T1000 (cell line): ENCODE results near the gene RGS17.
"Not testable (repeated sequence)": the region's sequence is repeated elsewhere in the genome, so short reads cannot be mapped to it uniquely, and the experiment has no call there.

Experiments
- DNase-seq: peaks from one replicate; lab custom pipeline; 2025; ENCODE audit warnings: mixed read lengths; lab: John Stamatoyannopoulos, UW

The RGS17 gene

DNA sequence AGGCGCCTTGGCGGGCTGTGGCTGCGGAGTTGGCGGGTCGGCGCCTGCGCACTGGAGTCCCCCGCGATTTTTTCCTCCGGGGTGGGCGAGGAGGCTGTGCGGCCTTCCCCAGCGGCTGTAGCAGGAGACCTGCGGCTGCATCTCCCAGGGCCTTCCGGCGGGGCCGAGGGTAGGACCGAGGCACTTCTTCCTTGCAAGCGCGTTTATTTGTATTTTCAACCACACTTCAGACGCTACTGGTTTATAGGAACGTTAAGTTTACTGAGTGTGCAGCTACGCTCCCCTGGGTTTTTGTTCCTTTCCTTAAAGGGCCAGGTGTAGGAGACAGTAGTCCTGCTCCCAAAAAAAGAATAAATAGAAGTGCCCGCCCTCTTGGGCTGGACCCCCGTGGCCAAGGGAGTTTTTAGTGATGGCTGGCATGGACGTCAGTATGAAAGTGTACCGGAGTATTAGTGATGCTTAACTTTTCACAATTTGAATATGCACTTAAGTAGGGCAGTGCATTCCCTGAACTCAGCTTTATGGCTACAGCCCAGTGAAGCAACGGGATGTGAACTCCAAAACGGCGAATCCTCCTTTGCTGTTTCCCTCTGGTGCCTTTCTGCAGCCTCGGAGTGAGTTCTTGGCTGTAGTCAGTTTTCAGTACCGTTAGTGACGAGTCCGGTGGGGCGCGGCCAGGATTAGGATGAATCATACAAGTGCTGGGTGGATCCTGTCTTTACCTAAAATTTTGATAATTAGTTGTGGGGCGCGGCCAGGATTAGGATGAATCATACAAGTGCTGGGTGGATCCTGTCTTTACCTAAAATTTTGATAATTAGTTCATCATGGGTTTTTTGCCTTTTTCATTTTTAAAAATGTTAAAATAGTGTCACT is 147.2 kb downstream of the RGS17 start:
- peak; percentile 49 for DNase-seq

DNA sequence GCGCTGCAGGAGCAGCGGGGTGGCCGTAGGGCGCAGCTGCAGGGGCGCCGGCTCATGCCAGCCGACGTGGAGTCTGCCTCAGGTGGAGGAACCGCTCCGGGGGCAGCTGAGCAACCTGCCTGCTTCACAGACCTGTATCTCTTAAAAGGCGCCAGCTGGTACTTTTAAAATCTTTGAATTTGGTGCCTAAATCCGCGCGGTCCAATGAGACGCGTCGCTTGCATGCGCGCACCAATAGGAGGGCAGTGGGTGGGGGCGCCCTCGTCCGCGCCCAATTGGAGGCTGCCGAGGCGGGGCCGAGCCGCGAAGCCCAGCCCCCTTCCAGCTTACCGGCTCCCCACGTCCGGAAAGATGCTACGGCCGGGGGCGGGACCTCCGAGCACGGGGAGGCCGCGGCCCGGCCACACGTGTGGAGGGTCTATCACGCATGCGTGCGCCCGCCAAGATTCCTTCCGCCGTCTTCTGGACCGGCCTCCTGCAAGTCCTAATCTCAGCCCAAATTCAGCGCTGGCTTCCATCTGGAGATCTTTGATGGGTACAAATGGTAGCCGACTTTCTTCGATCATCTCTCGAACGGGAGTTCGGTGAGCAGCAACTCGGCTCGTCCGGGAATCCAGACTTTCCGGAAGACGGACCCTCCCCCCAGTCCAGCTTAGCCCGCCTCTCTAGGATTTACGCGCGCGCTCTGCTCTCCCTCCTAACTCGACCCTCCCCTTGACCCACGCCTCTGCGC is 148.0 kb downstream of the RGS17 start, which contains the start of gene FBXO5:
FBXO5 (minus strand) TSS at position 138 of the 733 bp plus-strand sequence; CDS start at position 56, 82 bp downstream.
- peak; percentile 94 for DNase-seq

DNA sequence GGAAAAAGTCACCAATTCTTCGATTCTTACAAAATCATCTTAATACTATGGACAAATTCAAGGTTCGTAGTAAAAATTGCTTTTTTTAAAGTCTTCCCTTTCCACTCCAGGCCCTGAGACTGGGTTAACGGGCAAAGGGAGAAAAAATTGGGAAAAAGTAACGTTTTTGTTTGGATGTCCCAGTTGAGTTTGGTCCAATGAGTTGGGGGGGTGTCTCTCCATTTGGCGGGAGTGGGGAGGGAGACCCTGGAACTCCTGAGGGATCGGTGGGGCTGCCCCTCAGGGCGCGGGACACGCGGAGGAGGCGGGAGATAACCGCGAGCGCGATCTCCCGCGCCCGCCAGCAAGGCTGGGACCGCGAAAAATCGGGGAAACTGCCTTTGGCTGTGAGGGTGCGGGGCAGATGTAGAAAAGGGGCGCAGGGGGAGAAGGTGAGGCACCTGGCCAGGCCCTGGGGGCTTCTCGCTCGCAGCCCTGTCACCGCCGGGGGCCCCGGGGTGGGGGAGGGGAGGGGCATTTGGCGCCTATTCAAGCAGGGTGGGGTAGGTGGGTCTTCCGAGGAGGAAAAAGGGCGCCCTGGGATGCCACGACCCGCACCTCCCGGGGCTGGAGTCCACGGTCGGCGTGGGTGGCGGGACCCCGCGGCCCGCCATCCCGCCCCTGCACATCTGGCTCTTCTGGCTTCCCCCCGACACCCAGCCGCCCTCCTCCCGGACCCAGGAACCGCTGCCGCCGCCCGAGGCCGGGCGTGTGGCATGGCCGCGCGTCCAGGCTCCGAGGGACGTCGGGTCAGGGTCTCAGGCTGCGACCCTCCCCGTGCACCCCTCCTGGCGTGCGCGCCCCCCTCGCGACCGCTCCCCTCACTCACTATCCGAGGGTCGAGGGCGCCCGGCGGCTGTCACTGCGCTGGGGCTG is 148.8 kb downstream of the RGS17 start:
- DNase-seq: peak; percentile 53

DNA sequence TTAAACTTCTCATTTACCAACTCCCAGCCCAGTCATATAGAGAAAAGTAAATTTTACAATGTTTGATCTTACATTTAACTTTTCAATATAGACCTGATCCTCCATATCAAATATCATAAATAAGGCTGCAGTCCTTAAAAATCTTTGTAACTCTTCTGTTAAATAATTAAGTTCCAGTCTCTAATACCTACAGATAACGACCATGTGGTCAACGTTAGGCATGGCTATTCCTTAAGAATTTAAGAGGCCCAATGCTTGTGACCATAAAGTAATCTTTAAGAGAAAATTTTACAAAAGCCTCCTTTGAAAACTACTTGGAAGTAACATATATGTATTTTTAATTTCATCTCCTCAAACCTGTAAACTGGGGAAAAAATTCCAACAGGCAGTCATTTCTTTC is 149.9 kb downstream of the RGS17 start:
- DNase-seq: no peak

DNA sequence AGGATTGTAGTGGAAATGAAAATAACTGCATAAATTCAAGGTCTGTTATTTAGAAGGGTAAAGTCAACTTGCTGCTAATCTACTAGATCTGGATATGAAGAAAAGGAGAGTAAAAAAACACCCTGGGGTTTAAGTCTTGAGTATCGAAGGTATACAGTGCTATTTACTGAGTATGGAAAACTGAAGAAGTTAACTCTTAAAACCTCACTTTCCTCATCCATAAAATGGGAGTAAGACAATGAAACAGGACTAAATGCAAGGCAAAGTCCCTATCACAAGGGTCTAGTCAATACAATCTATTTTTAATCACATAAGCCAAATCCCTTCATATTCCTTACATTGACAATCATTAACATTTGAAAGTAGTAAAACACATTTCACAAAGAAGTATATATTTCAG is 150.4 kb downstream of the RGS17 start:
- DNase-seq: no peak

DNA sequence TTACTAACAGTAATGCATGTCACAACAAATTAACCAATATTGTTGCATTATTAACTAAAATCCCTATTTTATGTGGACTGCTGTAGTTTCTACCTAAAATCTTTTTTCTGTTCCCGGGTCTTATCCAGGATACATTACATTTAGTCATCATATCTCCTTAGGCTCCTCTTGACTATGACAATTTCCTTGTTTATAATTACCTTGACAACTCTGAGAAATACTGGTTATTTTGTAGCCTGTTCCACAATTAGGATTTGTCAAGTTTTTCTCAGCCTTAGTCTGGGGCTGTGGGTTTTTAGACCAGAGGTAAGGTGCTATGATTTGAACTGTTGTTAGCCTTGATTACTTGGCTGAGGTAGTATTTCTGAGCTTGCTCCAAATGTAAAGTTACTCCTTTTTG is 152.0 kb downstream of the RGS17 start:
- DNase-seq: no peak

DNA sequence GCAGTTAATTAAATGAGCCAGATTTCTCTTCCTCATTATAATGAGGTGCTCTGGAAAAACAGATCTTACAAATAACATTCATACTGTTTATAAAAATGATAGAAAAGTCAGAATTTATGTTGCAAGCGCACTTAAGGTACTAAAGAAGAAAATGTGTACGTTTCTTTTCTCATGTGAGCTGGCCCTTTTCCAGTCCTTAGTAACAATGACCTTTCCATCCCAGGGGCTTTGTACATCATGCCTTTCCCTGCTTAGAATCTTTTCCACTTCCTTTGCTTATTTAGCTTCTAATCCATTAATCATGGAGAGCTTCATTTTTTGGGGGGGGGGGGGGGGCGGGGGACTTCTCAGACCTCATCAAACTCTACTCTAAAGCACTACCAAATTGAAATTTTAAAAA is 153.0 kb downstream of the RGS17 start:
- no peak for DNase-seq

DNA sequence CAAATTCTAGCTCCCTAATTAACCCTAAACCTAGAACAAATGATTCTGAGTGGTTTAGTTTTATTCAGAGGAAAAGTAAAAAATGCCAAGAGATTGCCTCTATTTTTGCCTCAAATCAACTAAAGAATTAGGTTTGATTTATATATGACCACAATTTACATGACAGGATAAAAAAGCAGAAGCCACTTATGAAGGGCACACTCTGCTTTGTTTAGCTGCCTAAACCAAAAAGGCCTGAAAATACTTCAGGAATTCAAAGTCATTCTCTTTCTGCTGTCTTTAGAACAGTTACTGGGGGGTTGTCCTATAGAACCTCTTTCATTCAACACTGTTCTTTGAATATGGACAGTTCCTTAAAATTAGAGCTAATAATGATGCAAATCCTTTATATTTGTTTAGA is 153.5 kb downstream of the RGS17 start:
- DNase-seq: no peak

DNA sequence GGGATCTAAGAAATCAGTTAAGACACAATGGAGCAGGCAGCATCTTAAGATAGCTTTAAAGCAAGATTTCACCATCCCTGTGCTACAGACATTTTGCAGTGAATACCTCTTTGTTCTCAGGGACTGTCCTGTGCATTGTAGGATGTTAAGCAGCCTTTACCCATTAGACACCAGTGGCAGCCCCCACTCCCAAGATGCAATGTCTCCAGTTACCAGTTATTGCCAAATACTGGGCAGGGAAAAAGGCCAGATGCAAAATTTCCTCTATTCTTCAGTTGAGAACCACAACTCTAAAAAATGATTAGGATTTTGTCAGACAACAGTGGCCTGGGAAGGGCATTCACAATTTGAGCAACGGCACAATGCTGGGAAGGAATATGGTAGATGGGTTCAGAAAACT is 154.3 kb downstream of the RGS17 start:
- DNase-seq: no peak

DNA sequence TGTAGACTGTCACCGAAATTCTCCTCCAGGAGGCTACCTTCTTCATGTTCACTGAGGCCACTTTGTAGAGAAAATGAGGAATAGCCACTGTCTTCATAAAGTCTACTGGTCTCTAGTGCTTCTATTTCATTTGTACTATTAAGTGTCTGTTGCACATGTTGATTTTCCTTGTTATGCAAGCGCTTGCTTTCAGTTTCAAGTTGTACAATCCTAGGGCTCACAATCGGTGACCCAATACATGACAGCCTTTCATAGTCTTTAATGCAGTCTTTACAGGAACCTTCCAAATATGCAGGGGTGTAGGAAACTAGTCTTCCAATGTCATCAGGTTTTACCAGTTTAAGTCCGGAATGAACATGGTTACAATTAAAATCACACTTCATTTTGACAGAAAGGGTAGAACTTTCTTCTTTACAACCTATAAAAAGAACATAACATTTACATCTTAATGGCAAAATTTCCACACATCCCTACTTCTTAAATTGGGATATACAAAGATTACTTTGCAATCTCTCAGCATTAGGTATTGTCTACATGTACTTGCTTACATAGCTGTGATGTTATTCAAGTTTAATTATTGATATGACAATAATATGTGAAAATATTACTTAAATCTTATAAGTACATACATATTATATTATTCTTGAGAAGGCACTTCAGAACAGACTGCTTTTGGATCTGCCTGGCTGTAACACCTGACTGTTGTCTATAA is 155.7 kb downstream of the RGS17 start:
- DNase-seq: no peak

DNA sequence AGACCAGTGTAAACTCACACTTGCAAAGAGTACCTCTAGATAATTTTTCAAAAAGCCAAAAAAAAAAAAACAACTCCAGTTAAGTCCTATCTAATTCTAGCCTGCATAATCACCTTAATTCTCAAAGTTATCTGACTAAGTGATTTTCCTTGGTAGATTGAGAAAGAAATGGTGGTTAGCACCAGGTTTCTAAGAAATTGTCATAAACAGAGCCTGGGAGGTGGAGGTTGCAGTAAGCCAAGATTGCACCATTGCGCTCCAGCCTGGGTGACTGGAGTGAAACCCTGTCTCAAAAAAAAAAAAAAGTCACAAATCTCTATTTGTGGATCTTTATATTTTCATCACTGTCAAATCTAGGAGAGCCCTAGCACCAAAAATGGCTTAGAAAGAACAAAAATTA is 157.2 kb downstream of the RGS17 start:
- DNase-seq: no peak

DNA sequence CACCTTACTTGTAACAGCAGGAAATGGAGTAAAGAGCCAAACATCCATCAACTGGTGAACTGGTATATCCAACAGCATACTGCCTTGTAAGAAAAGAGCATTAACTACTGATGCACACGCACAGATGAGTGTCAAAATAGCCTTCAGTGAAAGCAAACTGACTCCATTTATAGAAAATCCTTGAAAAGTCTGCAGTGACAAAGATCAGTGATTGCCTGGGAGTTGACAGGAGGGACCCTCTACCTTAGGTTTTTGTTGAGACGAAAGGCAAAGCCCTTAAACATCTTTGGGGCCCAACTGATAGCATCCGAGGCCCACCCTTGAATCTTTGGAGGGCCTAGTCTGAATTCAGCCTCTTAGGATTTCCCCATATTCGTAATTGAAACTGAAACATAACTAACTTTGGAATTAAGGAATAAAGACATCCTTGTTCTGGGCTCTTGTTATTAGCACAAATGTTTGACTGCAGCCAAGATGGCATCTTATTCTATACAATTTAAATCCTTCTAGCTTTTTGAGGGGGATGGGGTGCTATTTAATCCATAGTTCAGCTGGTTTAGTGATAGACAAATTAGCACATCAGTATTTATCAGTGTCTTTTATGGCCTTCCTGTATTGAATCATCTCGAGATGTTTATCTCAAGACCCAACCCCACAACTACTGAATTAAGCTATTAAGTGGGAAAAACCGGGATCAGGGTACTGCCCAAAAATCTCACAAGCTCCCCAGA is 161.2 kb downstream of the RGS17 start:
- DNase-seq: no peak

DNA sequence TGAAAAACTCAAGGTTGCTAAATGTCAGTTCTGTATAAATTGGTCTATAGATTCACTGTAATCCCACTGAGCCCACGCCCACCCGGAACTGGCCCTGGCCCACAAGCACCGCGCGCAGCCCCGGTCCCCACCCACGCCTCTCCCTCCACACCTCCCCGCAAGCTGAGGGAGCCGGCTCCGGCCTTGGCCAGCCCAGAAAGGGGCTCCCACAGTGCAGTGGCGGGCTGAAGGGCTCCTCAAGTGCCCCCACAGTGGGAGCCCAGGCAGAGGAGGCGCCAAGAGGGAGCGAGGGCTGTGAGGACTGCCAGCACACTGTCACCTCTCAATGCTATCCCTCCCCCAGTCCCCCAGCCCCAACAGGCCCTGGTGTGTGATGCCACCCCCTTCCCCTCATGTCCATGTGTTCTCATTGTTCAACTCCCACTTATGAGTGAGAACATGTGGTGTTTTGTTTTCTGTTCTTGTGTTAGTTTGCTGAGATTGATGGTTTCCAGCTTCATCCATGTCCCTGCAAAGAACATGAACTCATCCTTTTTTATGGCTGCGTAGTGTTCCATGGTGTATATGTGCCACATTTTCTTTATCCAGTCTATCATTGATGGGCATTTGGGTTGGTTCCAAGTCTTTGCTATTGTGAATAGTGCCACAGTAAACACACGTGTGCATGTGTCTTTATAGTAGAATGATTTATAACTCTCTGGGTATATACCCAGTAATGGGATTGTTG is 164.8 kb downstream of the RGS17 start:
- DNase-seq: not testable (repeated sequence)

DNA sequence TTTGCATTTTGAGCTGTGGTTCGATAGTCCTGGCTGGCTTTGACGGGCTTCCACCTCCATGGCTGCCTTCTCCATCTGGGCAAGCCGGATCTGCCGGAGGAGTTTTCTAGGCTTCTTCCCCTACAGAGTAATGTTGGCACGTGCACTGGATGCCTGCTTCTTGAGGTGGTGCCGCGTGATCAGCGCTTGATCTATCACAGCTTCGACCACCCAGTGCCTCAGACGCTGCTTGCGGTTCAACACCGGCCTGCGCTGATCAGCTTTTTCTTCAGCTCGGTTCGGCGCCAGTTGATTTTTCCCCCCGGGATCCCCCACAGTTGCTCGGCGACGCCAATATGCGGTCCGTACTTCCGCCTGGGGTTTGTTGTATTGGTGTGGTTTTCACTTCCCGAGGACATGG is 171.7 kb downstream of the RGS17 start:
- DNase-seq: no peak

DNA sequence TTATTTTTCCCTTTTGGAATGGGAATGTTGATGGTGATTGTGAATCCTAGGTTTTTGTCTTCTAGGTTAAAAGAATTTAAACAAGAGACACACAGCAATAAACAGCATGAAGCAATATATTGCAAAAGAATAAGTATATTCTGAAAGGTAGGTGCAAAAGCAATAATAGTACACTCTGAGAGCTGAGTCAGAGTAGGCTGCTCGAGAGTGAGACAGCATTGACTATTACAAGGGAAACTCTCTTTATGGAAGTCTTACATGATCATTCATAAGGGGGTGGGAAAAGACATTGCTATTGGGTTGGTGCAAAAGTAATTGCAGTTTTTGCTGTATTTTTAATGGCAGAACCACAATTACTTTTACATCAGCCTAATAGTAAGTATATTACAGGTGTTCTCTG is 173.3 kb downstream of the RGS17 start:
- no peak for DNase-seq
